NCI-H2081 treated with DMSO at 0.1 percent for 48 hours (cell line): ENCODE measurements around the gene ABLIM3.

Source experiments
- DNase-seq: peaks from one replicate; lab custom pipeline; 2025; lab: John Stamatoyannopoulos, UW

ABLIM3 gene

GRCh38 chr5:149282027-149282965 is 141.0 kb downstream of the ABLIM3 start:
- DNase-seq: no peak

- DNase-seq: no peak
Observed at GRCh38 chr5:149282966-149283332, 141.7 kb downstream of the ABLIM3 start.

- DNase-seq: no peak
Observed at GRCh38 chr5:149283626-149284480, 142.6 kb downstream of the ABLIM3 start.

GRCh38 chr5:149284501-149284900 is 143.2 kb downstream of the ABLIM3 start:
- DNase-seq: no peak

- DNase-seq: no peak
Observed at GRCh38 chr5:149285153-149285552, 143.9 kb downstream of the ABLIM3 start.

GRCh38 chr5:149288436-149288835 is 147.1 kb downstream of the ABLIM3 start:
- no peak for DNase-seq

GRCh38 chr5:149289301-149289700 is 148.0 kb downstream of the ABLIM3 start:
- DNase-seq: no peak

- no peak for DNase-seq
Observed at GRCh38 chr5:149294872-149295829, 153.9 kb downstream of the ABLIM3 start.

- no peak for DNase-seq
Observed at GRCh38 chr5:149297340-149298025, 156.2 kb downstream of the ABLIM3 start.

GRCh38 chr5:149298163-149298562 is 156.9 kb downstream of the ABLIM3 start:
- no peak for DNase-seq

GRCh38 chr5:149298842-149299404 is 157.6 kb downstream of the ABLIM3 start:
- DNase-seq: no peak

- no peak for DNase-seq
Observed at GRCh38 chr5:149299451-149300054, 158.3 kb downstream of the ABLIM3 start.

GRCh38 chr5:149300441-149300840 is 159.1 kb downstream of the ABLIM3 start:
- DNase-seq: no peak

GRCh38 chr5:149301049-149301743 is 159.9 kb downstream of the ABLIM3 start:
- DNase-seq: no peak

- no peak for DNase-seq
Observed at GRCh38 chr5:149301744-149302380, 160.6 kb downstream of the ABLIM3 start.

GRCh38 chr5:149302641-149303040 is 161.3 kb downstream of the ABLIM3 start:
- no peak for DNase-seq

- no peak for DNase-seq
Observed at GRCh38 chr5:149303210-149303609, 161.9 kb downstream of the ABLIM3 start.

- DNase-seq: no peak
Observed at GRCh38 chr5:149304195-149305078, 163.1 kb downstream of the ABLIM3 start.
